Measurements from ENCODE around the gene NGRN. TPM values are rescaled to one million over a fixed set of nuclear protein-coding genes. Genes with fewer than 3 reads are reported as not detected.
A peak's percentile ranks its signal among the peaks of the same experiment; 100 is the strongest.

NGRN gene, protein sequence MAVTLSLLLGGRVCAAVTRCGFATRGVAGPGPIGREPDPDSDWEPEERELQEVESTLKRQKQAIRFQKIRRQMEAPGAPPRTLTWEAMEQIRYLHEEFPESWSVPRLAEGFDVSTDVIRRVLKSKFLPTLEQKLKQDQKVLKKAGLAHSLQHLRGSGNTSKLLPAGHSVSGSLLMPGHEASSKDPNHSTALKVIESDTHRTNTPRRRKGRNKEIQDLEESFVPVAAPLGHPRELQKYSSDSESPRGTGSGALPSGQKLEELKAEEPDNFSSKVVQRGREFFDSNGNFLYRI
- 10 to 100 TPM; 29.7 to 29.8 TPM for total RNA-seq

DNA sequence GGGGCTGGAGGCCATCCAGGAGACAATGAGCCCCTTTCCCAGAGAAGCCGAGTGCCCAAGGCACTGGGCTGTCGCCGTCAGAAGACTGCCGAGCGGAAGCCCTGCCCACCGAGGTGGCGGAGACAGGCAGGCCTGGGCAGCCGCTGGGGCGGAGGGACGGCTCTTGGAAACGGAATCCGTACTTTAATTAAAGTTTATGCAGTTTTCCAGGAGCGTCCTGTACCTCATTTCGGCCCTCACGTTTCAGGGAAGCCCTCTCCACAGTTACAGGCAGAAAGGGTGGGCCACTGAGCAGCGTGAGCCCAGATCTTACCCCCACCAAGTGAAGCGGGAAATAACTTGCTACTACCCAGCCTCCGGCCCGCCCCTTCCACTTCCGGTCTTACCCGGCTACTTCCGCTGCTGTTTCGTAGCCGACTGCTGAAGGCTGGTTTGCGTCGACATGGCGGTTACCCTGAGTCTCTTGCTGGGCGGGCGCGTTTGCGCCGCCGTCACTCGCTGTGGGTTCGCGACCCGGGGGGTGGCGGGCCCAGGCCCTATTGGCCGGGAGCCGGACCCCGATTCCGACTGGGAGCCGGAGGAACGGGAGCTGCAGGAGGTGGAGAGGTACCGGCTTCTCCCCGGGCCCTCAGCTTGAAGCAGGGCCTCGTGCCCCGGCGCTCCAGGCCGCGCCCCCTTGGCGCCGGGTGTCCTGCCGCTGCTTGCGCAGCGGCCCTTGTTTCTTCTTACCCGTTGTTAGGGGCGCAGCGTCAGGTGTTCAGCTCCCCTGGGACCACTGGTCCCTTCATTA is at the start of gene NGRN:
Gene NGRN, plus strand, starts transcription at position 402 of the 790 bp plus-strand sequence. Its CDS starts 41 bp downstream, at position 443.
- ChIA-PET POLR2A (interaction anchor here (0.8 to 1.8 kb wide), 6 partner anchors 16 to 666 kb away, joined by 3 to 35 read pairs (median 4); partner anchors contain the start of genes CIB1, GDPGP1, IQGAP1 and TTLL13), CTCF (interaction anchor here (0.6 to 1.8 kb wide), 6 partner anchors 28 to 123 kb away, joined by 3 to 6 read pairs (median 3); partner anchors contain the start of genes CIB1 and GDPGP1)
- H3K36me3 Mint-ChIP-seq (ENCODE audit: low read depth), result peaks cover 29% of the 10 kb centered on the region
- peak within 1 kb of the TSS; percentile 96 for H3K4me3 Mint-ChIP-seq
- H3K9me3 Mint-ChIP-seq (ENCODE audit: insufficient read depth), result no peaks in the 10 kb centered on the region
- H3K27ac Mint-ChIP-seq, result peak within 1 kb of the TSS; percentile 98
- DNase-seq (peak; percentile 96), ATAC-seq (peak; percentile 90)
- H3K4me1 Mint-ChIP-seq (ENCODE audit: low read depth), result peaks cover 42% of the 10 kb centered on the region
- H3K27me3 Mint-ChIP-seq (ENCODE audit: low read depth), result no peaks in the 10 kb centered on the region

DNA sequence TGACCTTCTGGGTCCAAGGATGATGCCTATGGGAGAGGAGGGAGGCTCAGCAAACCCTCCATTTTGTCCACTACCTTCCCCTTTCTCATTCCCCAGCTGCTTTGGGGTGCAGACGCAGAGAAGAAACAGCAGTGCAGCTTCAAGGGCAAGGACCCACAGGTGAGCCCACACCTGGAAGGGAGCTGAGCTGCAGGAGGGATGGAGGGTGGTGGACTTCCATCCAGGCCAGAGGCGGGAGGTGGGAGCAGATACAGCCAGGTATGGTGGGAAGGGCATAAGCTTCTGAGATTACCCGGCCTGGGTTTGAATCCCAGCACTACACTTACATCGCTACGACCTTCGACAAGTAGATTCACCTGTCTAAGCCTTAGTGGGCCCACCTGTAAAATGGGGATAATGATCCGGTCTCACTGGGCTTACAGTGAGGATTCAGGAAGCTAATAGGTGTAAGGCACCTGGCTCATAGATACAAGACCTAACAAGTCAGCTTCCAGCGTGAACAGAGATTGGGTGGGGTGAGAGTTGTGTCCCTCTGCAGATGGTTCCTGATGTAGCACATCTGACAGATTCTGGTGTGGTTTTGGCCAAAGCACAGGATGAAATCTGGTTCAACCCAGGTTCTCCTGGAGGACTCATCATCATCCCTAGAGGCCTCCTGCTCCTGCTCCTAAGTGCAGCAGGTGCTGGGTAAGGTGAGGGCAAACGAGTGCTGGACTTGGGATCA is 47.6 kb upstream of the NGRN start:
- ATAC-seq (no peak), DNase-seq (no peak)
- no peaks in the 10 kb centered on the region for H3K9me3 Mint-ChIP-seq (ENCODE audit: insufficient read depth)
- H3K27me3 Mint-ChIP-seq (ENCODE audit: low read depth), result no peaks in the 10 kb centered on the region
- no peak overlapping the region for H3K4me3 Mint-ChIP-seq
- no peaks in the 10 kb centered on the region for H3K36me3 Mint-ChIP-seq (ENCODE audit: low read depth)
- H3K4me1 Mint-ChIP-seq (ENCODE audit: low read depth), result peaks cover 23% of the 10 kb centered on the region
- H3K27ac Mint-ChIP-seq, result no peak overlapping the region
- ChIA-PET POLR2A (interaction anchor here (1.1 kb wide), 2 partner anchors 11 to 17 kb away, joined by 3 to 4 read pairs; no protein-coding TSS in a partner anchor), CTCF (interaction anchor here (0.9 to 4.0 kb wide), 8 partner anchors 9 to 75 kb away, joined by 3 to 29 read pairs (median 3); partner anchors contain the start of genes CIB1, GDPGP1 and SEMA4B)

DNA sequence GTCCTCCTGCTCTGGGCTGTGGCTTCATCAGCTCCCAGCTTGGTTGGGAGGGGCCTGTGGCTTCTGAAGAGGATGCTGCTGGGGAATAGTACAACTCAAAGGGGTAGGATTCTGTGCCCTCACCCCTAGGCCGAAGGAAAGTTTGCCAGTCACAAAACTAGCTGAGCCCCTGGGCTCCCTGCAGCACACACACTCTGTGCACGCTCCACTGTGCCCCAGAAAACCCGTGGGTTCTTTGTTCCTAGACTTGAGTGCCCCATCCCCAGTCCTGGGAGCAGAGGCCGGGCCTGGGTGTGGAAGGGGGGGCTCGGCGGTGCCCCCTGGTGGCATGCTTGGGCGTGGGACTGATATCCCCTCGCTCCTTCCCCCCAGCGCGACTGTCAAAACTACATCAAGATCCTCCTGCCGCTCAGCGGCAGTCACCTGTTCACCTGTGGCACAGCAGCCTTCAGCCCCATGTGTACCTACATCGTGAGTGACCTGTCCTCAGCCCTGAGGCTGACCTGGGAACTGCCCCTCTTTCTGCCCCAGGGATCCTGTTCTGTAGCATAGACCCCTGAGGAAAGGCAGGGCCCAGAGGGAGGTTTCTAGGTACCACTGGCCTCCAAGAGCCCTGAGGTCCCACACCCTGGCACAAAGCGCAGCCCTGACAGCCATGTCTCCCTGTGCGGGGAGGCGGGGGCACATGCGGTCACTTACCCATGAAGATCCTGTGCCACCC is 45.9 kb upstream of the NGRN start:
- H3K27ac Mint-ChIP-seq, result no peak overlapping the region
- POLR2A ChIA-PET, result interaction anchor here (1.0 kb wide), 1 partner anchor 18 kb away, joined by 4 read pairs; the partner anchor contains the start of gene SEMA4B
- no peaks in the 10 kb centered on the region for H3K9me3 Mint-ChIP-seq (ENCODE audit: insufficient read depth)
- H3K27me3 Mint-ChIP-seq (ENCODE audit: low read depth), result no peaks in the 10 kb centered on the region
- CTCF ChIA-PET, result interaction anchor here (0.8 to 4.0 kb wide), 12 partner anchors 13 to 458 kb away, joined by 3 to 29 read pairs (median 3); partner anchors contain the start of genes IDH2 and SEMA4B
- H3K4me3 Mint-ChIP-seq, result no peak overlapping the region
- DNase-seq (peak; percentile 71), ATAC-seq (peak; percentile 89)
- peaks cover 23% of the 10 kb centered on the region for H3K4me1 Mint-ChIP-seq (ENCODE audit: low read depth)
- H3K36me3 Mint-ChIP-seq (ENCODE audit: low read depth), result no peaks in the 10 kb centered on the region

DNA sequence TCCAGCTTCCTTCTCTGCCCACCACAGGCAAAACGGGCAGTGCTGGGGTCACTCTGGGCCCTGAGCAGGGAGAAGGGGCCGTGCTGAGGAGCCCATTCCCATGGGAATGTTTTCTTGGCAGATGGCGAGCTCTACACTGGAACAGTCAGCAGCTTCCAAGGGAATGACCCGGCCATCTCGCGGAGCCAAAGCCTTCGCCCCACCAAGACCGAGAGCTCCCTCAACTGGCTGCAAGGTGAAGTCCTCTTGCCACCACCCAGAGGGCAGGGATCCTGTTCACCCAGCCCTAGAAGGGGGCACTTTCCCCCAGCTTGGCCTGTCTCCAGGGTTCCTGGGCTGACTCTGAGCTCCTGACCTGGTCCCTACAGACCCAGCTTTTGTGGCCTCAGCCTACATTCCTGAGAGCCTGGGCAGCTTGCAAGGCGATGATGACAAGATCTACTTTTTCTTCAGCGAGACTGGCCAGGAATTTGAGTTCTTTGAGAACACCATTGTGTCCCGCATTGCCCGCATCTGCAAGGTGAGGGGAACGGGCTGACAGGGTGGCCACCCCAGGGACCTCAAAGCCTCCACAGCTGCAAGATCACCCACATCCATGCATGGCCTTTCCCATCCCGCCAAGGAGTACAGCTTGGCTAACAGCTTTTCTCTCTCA is 44.1 kb upstream of the NGRN start:
- peaks cover 20% of the 10 kb centered on the region for H3K4me1 Mint-ChIP-seq (ENCODE audit: low read depth)
- DNase-seq (peak; percentile 52), ATAC-seq (peak; percentile 43)
- H3K4me3 Mint-ChIP-seq, result no peak overlapping the region
- H3K36me3 Mint-ChIP-seq (ENCODE audit: low read depth), result peaks cover 2% of the 10 kb centered on the region
- H3K27me3 Mint-ChIP-seq (ENCODE audit: low read depth), result no peaks in the 10 kb centered on the region
- ChIA-PET CTCF (interaction anchor here (0.8 to 2.9 kb wide), 21 partner anchors 9 to 481 kb away, joined by 3 to 19 read pairs (median 4); partner anchors contain the start of genes CIB1, GDPGP1, IDH2 and NGRN), POLR2A (interaction anchor here (1.0 to 2.1 kb wide), 3 partner anchors 9 to 20 kb away, joined by 3 to 9 read pairs (median 3); partner anchors contain the start of genes CIB1, GDPGP1 and SEMA4B)
- H3K27ac Mint-ChIP-seq, result no peak overlapping the region
- H3K9me3 Mint-ChIP-seq (ENCODE audit: insufficient read depth), result no peaks in the 10 kb centered on the region

DNA sequence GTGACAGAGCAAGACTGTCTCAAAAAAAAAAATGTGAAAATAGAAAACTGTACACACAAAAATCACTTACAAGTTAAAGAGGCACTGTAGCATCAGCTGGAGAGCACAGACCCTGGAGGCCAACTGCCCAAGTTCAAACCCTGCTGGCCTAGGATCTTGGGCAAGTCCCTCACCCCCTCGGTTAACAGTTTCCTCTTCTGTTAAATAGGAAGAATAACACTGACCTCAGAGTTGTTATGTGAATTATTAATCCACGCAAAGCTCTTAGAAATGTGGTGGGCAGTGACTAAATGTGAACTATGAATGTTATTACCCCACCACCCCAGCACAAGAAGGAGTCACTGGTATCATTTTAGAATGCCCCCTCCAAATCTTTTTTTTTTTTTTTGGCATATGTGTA is 42.9 kb upstream of the NGRN start:
- Mint-ChIP-seq H3K4me3 (no peak overlapping the region), H3K36me3 (ENCODE audit: low read depth) (peaks cover 2% of the 10 kb centered on the region), H3K4me1 (ENCODE audit: low read depth) (peaks cover 13% of the 10 kb centered on the region), H3K9me3 (ENCODE audit: insufficient read depth) (no peaks in the 10 kb centered on the region), H3K27me3 (ENCODE audit: low read depth) (no peaks in the 10 kb centered on the region), H3K27ac (no peak overlapping the region)
- POLR2A ChIA-PET, result interaction anchor here (2.1 kb wide), 1 partner anchor 11 kb away, joined by 9 read pairs; the partner anchor contains the start of genes CIB1 and GDPGP1
- CTCF ChIA-PET, result interaction anchor here (1.3 to 2.9 kb wide), 6 partner anchors 10 to 348 kb away, joined by 4 to 19 read pairs (median 12); partner anchors contain the start of genes CIB1, GDPGP1 and SEMA4B
- DNase-seq (no peak), ATAC-seq (no peak)

- H3K9me3 Mint-ChIP-seq (ENCODE audit: insufficient read depth), result no peaks in the 10 kb centered on the region
- DNase-seq (no peak), ATAC-seq (no peak)
- H3K27me3 Mint-ChIP-seq (ENCODE audit: low read depth), result no peaks in the 10 kb centered on the region
- H3K4me3 Mint-ChIP-seq, result no peak overlapping the region
- H3K4me1 Mint-ChIP-seq (ENCODE audit: low read depth), result peaks cover 12% of the 10 kb centered on the region
- no peak overlapping the region for H3K27ac Mint-ChIP-seq
- peaks cover 3% of the 10 kb centered on the region for H3K36me3 Mint-ChIP-seq (ENCODE audit: low read depth)
- ChIA-PET POLR2A (no interaction called here), CTCF (interaction anchor here (2.9 kb wide), 1 partner anchor 9 kb away, joined by 17 read pairs; the partner anchor contains the start of genes CIB1 and GDPGP1)
Observed at GRCh38 chr15:90223441-90224165, 41.9 kb upstream of the NGRN start.

DNA sequence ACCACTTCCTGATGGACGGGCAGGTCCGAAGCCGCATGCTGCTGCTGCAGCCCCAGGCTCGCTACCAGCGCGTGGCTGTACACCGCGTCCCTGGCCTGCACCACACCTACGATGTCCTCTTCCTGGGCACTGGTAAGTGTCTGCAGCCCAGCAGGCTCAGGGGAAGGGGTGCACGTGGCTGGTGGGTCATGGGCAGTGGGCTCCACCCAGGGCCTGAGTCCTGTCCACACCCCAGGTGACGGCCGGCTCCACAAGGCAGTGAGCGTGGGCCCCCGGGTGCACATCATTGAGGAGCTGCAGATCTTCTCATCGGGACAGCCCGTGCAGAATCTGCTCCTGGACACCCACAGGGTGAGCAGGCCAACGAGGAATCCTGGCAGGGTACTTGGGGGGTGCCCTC is 40.4 kb upstream of the NGRN start:
- no peak overlapping the region for H3K4me3 Mint-ChIP-seq
- peaks cover 10% of the 10 kb centered on the region for H3K4me1 Mint-ChIP-seq (ENCODE audit: low read depth)
- H3K9me3 Mint-ChIP-seq (ENCODE audit: insufficient read depth), result no peaks in the 10 kb centered on the region
- H3K36me3 Mint-ChIP-seq (ENCODE audit: low read depth), result peaks cover 17% of the 10 kb centered on the region
- ChIA-PET CTCF (no interaction called here), POLR2A (no interaction called here)
- H3K27me3 Mint-ChIP-seq (ENCODE audit: low read depth), result no peaks in the 10 kb centered on the region
- H3K27ac Mint-ChIP-seq, result no peak overlapping the region
- DNase-seq (no peak), ATAC-seq (no peak)

GRCh38 chr15:90225504-90226234 is 39.8 kb upstream of the NGRN start:
- no peak overlapping the region for H3K4me3 Mint-ChIP-seq
- peaks cover 16% of the 10 kb centered on the region for H3K4me1 Mint-ChIP-seq (ENCODE audit: low read depth)
- CTCF ChIA-PET, result no interaction called here
- DNase-seq (no peak), ATAC-seq (no peak)
- peaks cover 20% of the 10 kb centered on the region for H3K36me3 Mint-ChIP-seq (ENCODE audit: low read depth)
- H3K27me3 Mint-ChIP-seq (ENCODE audit: low read depth), result no peaks in the 10 kb centered on the region
- POLR2A ChIA-PET, result no interaction called here
- H3K9me3 Mint-ChIP-seq (ENCODE audit: insufficient read depth), result no peaks in the 10 kb centered on the region
- H3K27ac Mint-ChIP-seq, result no peak overlapping the region

- no peak for ATAC-seq
- POLR2A ChIA-PET, result interaction anchor here (0.5 kb wide), 1 partner anchor 84 kb away, joined by 4 read pairs; no protein-coding TSS in a partner anchor
- peaks cover 29% of the 10 kb centered on the region for H3K36me3 Mint-ChIP-seq (ENCODE audit: low read depth)
- H3K4me3 Mint-ChIP-seq, result no peak overlapping the region
- peaks cover 32% of the 10 kb centered on the region for H3K4me1 Mint-ChIP-seq (ENCODE audit: low read depth)
- H3K27me3 Mint-ChIP-seq (ENCODE audit: low read depth), result no peaks in the 10 kb centered on the region
- DNase-seq, result no peak
- CTCF ChIA-PET, result no interaction called here
- no peak overlapping the region for H3K27ac Mint-ChIP-seq
- H3K9me3 Mint-ChIP-seq (ENCODE audit: insufficient read depth), result no peaks in the 10 kb centered on the region
Observed at GRCh38 chr15:90227336-90227735, 38.1 kb upstream of the NGRN start.
